ENCODE measurements around the gene RBM19. TPM values are rescaled to one million over a fixed set of nuclear protein-coding genes. Genes with fewer than 3 reads are reported as not detected.
A peak's percentile ranks its signal among the peaks of the same experiment; 100 is the strongest.

RBM19 gene
- total and polyA plus RNA-seq, 2 of the 4 experiments (the other 2 are of a cell fraction) = 18.7 to 19.2 TPM

DNA sequence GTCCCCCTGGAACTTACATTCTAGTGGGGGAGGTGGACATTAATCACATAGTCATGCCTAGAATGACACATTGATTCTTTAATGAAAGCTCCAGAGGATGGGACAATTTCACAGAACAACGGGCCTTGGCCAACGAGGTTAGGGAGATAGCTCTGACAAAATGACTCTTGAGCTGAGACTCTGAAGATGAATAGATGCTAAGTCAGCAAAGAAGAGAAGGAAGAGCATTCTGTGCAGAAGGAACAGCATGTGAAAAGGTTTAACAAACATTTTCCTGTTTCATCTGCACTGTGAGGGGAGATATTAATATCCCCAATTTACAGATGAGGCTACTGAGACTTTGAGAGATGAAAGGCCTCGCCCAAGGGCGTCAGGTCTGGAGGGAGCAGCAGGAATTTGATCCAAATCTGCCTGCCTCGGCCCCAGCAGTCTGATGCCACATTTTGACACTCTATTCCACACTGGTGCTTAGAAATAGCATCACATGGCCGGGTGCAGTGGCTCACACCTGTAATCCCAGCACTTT lies 193.6 kb downstream of the RBM19 start:
- ATAC-seq (ENCODE audit: low read depth) (no peak), DNase-seq (no peak)
- Histone ChIP-seq H3K27ac (ENCODE audit: insufficient read depth, low read length) (no peak overlapping the region), H2BK20ac (ENCODE audit: low read depth, low read length) (no peak overlapping the region), H3K4me1 (ENCODE audit: control insufficient read depth, insufficient read depth, low read length) (no peaks in the 10 kb centered on the region), H3K14ac (replicated peaks; ENCODE audit: low read depth, low read length) (no peak overlapping the region), H3K4me3 (ENCODE audit: insufficient read depth, low read depth, low read length) (no peak overlapping the region), H3K4me2 (ENCODE audit: low read depth, low read length) (no peak overlapping the region), H3K36me3 (ENCODE audit: control insufficient read depth, insufficient read depth, low read length) (no peaks in the 10 kb centered on the region), H2BK5ac (ENCODE audit: low read depth, low read length, poor library complexity, severe bottlenecking) (no peak overlapping the region), H2AK9ac (replicated peaks; ENCODE audit: low read depth, low read length, poor library complexity) (no peak overlapping the region), H3K18ac (ENCODE audit: low read depth, low read length) (no peak overlapping the region), H4K5ac (ENCODE audit: low read depth, low read length) (no peak overlapping the region), H2BK15ac (ENCODE audit: low read depth, low read length) (no peak overlapping the region), H4K20me1 (ENCODE audit: insufficient read depth, low read length) (no peaks in the 10 kb centered on the region), H2AFZ (replicated peaks; ENCODE audit: low read length, poor library complexity) (no peak overlapping the region), H3K9me1 (ENCODE audit: insufficient read depth, low read length) (no peaks in the 10 kb centered on the region), H3K9me3 (ENCODE audit: control insufficient read depth, insufficient read depth, low read length) (no peaks in the 10 kb centered on the region), H3K79me1 (ENCODE audit: low read depth in 1 of 2, low read length in 2 of 2) (no peaks in the 10 kb centered on the region), H4K8ac (ENCODE audit: low read depth in 2 of 2, low read length in 2 of 2) (no peak overlapping the region), H3K9ac (ENCODE audit: low read depth, low read length) (no peak overlapping the region), H2AK5ac (ENCODE audit: low read depth, low read length) (no peak overlapping the region), H3K23ac (ENCODE audit: low read depth, low read length) (no peak overlapping the region), H2BK120ac (ENCODE audit: low read depth, low read length) (no peak overlapping the region), H3K4ac (ENCODE audit: low read depth, low read length) (no peak overlapping the region), H3K27me3 (ENCODE audit: control insufficient read depth, insufficient read depth, low read length) (peaks cover 13% of the 10 kb centered on the region), H3K56ac (ENCODE audit: extremely low read depth, insufficient read depth, low read length) (no peak overlapping the region), H4K91ac (ENCODE audit: insufficient read depth, low read depth, low read length) (no peak overlapping the region)
- CTCF ChIA-PET = no interaction called here
- POLR2A ChIA-PET (ENCODE audit: unreplicated experiment) = no interaction called here
- WGBS, 2 experiments (ENCODE audit: extremely low coverage in 2 of 2, insufficient read length in 1 of 2) = 71% methylated on average over 1 of the region's 6 CpGs; no CpG with 5 or more reads in 1 of the 2 experiments
- intact Hi-C loops (cut with micrococcal nuclease) (no loop called here), in situ Hi-C loops (cut with MboI; ENCODE audit: low sequenced_read_pairs) (no loop called here), dilution Hi-C loops (cut with HindIII; ENCODE audit: low sequenced_read_pairs, unreplicated experiment) (no loop called here)
- no peak for TF ChIP-seq BHLHE40 (IDR thresholded peaks at IDR 0.05; ENCODE audit: low read depth, low read length)
- TF ChIP-seq MAFK (IDR thresholded peaks at IDR 0.05; ENCODE audit: low read depth, low read length) = peak; percentile 64
- no TSS peak for BruUV-seq (replicated peaks)
